ENCODE results near the gene GCN1.

DNA sequence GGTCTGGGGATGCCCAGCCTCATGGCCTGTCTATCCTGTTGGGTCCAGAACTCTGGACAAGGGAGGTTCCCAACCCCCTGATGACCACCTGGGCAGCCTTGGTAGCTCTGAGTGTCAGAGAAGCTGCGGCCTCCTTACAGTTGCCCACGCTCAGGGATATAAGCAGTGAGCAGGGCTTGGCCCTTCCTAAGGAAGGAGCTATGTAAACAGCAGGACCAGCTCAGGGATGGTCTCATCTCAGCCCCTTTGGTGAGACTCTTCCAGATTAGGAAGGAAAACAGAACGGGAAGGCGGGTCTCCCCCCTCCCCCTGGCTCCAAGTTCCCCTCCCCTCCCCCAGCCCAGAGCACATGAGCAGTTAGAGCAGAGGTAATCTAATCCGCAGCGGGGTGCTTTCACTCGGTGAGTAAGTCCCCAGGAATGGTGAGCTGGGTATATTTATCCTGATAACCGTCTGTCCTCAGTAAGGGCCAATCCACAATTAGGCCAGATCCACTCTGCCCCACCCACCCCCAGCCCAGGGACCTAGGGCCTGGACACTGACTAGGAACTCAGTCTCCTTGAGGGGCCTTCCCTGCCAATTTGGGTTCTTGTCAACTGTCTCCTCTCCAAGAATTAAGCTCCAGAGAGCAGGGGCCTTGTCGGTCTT lies 35.9 kb upstream of the GCN1 start:
- TF ChIP-seq, protein P1, sequence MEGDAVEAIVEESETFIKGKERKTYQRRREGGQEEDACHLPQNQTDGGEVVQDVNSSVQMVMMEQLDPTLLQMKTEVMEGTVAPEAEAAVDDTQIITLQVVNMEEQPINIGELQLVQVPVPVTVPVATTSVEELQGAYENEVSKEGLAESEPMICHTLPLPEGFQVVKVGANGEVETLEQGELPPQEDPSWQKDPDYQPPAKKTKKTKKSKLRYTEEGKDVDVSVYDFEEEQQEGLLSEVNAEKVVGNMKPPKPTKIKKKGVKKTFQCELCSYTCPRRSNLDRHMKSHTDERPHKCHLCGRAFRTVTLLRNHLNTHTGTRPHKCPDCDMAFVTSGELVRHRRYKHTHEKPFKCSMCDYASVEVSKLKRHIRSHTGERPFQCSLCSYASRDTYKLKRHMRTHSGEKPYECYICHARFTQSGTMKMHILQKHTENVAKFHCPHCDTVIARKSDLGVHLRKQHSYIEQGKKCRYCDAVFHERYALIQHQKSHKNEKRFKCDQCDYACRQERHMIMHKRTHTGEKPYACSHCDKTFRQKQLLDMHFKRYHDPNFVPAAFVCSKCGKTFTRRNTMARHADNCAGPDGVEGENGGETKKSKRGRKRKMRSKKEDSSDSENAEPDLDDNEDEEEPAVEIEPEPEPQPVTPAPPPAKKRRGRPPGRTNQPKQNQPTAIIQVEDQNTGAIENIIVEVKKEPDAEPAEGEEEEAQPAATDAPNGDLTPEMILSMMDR (IDR thresholded peaks at IDR 0.05), result no peak
- no peak for TF ChIP-seq POLR2A (IDR thresholded peaks at IDR 0.05)
- TF ChIP-seq POLR2AphosphoS5 (IDR thresholded peaks at IDR 0.05), result peak; percentile 12 to 34
- no peak for TF ChIP-seq EP300 (IDR thresholded peaks at IDR 0.05)

Measured in upper lobe of left lung (tissue), 4 donors.